Measurements from ENCODE around the gene TERB2.
"Not testable (repeated sequence)": the region's sequence is repeated elsewhere in the genome, so short reads cannot be mapped to it uniquely, and the experiment has no call there.

DNA sequence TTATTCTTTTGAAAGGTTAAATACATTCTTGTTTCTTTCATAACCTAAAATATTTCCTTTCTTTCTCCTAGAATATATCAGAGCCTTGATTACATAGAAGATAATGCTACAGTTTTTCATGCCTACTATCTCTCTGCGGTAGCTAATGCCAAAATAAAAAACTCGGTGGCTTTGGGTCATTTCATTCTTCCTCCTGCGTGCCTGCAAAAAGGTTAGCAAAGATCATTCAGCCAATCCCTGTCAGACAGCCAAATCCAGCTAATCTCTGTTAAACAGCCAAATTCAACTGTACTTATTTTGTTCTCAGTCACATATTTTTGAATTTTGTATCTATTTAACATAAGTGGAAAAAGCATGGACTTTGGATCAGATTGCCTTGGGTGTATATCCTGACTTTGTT is 1.8 kb downstream of the TERB2 start:
- not testable (repeated sequence) for TF ChIP-seq EZH2 (IDR thresholded peaks at IDR 0.05; ENCODE audit: low read length, missing control alignments)
- TF ChIP-seq, protein P1, sequence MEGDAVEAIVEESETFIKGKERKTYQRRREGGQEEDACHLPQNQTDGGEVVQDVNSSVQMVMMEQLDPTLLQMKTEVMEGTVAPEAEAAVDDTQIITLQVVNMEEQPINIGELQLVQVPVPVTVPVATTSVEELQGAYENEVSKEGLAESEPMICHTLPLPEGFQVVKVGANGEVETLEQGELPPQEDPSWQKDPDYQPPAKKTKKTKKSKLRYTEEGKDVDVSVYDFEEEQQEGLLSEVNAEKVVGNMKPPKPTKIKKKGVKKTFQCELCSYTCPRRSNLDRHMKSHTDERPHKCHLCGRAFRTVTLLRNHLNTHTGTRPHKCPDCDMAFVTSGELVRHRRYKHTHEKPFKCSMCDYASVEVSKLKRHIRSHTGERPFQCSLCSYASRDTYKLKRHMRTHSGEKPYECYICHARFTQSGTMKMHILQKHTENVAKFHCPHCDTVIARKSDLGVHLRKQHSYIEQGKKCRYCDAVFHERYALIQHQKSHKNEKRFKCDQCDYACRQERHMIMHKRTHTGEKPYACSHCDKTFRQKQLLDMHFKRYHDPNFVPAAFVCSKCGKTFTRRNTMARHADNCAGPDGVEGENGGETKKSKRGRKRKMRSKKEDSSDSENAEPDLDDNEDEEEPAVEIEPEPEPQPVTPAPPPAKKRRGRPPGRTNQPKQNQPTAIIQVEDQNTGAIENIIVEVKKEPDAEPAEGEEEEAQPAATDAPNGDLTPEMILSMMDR (conservative IDR thresholded peaks at IDR 0.05 in 1 of 2, IDR thresholded peaks at IDR 0.05 in 1 of 2; ENCODE audit: low read depth in 1 of 2, low read length in 2 of 2): not testable (repeated sequence)

Measured in fibroblast of lung (primary cell).